Measurements from ENCODE around the gene LACTB. TPM values are rescaled to one million over a fixed set of nuclear protein-coding genes. Genes with fewer than 3 reads are reported as not detected.
A peak's percentile ranks its signal among the peaks of the same experiment; 100 is the strongest.

Gene LACTB
- polyA plus RNA-seq, 3 donors from 2014 or later, result 11.3 to 11.7 (median 11.5) TPM

DNA sequence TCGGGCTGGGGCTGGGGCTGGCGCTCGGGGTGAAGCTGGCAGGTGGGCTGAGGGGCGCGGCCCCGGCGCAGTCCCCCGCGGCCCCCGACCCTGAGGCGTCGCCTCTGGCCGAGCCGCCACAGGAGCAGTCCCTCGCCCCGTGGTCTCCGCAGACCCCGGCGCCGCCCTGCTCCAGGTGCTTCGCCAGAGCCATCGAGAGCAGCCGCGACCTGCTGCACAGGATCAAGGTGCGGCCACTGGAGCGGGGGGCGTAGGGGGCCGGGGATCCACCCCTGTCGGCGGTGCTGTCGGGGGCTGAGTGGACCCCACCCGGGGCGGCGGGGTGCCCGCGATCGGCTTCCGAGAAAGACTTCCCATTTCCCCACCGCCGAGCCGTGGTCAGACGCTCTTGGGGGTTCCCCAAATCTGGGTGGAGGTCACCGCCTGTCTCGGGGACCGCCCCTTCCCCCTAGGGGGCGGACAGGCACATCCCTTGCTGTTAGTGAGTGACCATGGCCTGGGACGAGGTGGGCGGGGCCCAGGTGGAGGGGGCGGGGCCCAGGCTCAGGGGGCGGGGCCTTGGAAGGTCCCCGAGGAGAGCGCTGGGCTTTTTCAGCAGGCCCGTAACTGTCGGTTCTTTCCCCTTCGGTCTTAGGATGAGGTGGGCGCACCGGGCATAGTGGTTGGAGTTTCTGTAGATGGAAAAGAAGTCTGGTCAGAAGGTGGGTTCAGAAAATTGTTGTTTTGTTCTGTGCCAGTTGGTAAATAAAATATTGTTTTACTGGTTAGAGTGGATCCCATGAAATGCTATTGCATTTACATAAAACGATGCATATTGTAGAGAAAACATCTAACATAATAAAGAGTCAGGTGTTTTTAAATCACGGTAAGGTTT, 578 bp downstream of the LACTB start:
- peak; percentile 82 to 86 (median 82) for DNase-seq
- H3K4me3 Mint-ChIP-seq, result peak overlapping the region; percentile 88 to 98 (median 93)
- peaks cover 0 to 5% (median 4%) of the 10 kb centered on the region in 3 donors for H3K27me3 Mint-ChIP-seq (ENCODE audit: low read depth in 3 of 3)
- peak overlapping the region; percentile 86 to 93 (median 90) for H3K27ac Mint-ChIP-seq
- peaks cover 3 to 21% (median 7%) of the 10 kb centered on the region in 3 donors for H3K36me3 Mint-ChIP-seq
- peaks cover 0 to 15% (median 13%) of the 10 kb centered on the region in 6 donors for H3K9me3 Mint-ChIP-seq
- H3K4me1 Mint-ChIP-seq, result peaks cover 11 to 24% of the 10 kb centered on the region in 2 donors

DNA sequence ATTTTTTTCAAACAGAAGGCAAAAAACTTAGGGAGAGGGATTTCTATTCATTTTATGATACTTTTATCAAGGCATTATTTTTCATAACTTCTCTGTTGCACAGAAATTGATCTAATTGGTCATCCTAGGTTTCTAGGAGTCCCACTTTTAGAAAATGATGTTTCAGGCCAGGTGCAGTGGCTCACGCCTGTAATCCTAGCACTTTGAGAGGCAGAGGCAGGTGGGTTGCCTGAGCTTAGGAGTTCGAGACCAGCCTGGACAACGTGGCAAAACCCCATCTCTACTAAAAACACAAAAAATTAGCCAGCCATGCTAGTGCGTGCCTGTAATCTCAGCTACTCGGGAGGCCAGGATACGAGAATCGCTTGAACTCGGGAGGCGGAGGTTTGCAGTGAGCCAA, 2.8 kb downstream of the LACTB start:
- peaks cover 0 to 5% (median 4%) of the 10 kb centered on the region in 3 donors for H3K27me3 Mint-ChIP-seq (ENCODE audit: low read depth in 3 of 3)
- no peak overlapping the region for H3K27ac Mint-ChIP-seq
- no peak for DNase-seq
- peaks cover 0 to 11% (median 8%) of the 10 kb centered on the region in 6 donors for H3K9me3 Mint-ChIP-seq
- no peak overlapping the region for H3K4me3 Mint-ChIP-seq
- H3K4me1 Mint-ChIP-seq, result peaks cover 11 to 24% of the 10 kb centered on the region in 2 donors
- peaks cover 9 to 24% (median 13%) of the 10 kb centered on the region in 3 donors for H3K36me3 Mint-ChIP-seq

DNA sequence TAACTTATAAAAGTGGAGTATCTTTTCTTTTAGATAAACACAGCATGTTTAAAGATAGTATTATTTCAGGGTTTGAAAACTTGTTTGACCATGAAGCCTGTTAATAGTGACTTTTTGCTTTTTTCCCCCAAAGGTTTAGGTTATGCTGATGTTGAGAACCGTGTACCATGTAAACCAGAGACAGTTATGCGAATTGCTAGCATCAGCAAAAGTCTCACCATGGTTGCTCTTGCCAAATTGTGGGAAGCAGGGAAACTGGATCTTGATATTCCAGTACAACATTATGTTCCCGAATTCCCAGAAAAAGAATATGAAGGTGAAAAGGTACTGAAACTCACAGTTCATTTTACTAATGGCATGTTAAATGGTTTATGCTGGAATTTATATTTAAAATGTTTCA, 5.1 kb downstream of the LACTB start:
- Mint-ChIP-seq H3K4me1 (peaks cover 5 to 15% of the 10 kb centered on the region in 2 donors), H3K9me3 (no peaks in the 10 kb centered on the region), H3K27ac (no peak overlapping the region), H3K4me3 (no peak overlapping the region), H3K36me3 (peaks cover 9 to 17% (median 17%) of the 10 kb centered on the region in 3 donors), H3K27me3 (ENCODE audit: low read depth in 3 of 3) (peaks cover 0 to 3% (median 2%) of the 10 kb centered on the region in 3 donors)
- no peak for DNase-seq

DNA sequence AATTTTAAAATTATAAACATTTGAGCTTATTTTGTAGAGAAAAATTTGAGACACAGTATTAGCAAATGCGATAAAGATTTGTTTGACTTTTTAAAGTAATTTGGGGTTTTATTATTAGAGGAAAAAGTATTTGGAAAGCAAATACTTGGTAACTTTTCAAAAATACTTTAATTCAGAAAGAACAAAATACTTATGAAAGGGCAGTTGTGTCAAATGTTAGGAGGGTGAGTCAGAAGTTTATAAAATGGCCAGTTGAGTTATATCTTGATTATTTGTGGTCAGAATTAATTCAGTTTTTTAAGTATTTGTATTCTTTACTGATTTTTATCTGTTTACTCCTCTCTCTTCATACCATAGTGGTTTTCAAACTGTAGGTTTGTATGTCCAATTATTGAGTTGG, 12.1 kb downstream of the LACTB start:
- Mint-ChIP-seq H3K36me3 (peaks cover 4 to 12% (median 5%) of the 10 kb centered on the region in 3 donors), H3K4me1 (no peaks in the 10 kb centered on the region), H3K9me3 (no peaks in the 10 kb centered on the region), H3K4me3 (no peak overlapping the region), H3K27me3 (ENCODE audit: low read depth in 3 of 3) (no peaks in the 10 kb centered on the region), H3K27ac (no peak overlapping the region)
- DNase-seq, result no peak

DNA sequence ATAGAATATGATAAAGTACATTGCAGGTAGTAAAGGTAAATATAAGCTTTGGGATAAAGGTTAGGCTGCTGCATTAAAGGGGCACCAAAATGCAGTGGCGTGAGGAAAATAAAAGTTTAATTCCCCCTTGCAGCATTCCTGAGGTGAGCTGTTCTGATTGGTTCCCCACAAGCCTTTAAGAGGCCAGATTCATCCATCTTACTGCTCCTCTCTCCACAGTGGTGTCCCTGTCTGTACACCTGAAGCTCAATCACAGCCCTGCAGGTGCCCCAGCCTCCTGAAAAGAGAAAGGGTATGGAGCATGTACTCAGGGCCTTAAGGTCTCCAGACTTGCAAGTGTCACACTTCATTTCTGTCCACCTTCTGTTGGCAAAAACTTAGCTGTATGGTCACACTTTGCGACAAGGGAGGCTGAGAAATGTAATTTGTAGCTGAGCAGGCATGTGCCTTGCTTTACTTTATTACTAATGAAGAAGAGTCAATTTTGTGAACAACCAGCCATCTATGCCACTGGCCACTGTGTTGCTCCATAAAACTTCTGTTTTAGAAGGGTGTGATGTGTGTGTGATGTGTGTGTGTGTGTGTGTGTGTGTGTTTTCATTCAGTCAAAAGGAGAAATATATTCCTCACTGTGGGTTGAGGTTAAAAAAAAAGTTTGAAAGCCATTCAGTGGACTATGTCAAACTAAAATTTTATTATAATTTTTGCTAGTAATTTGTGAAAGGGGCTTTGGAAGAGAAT, 12.8 kb downstream of the LACTB start:
- H3K27ac Mint-ChIP-seq, result peak overlapping the region in 1 of 6 donors; percentile 40
- no peaks in the 10 kb centered on the region for H3K27me3 Mint-ChIP-seq (ENCODE audit: low read depth in 3 of 3)
- no peak for DNase-seq
- no peak overlapping the region for H3K4me3 Mint-ChIP-seq
- peaks cover 2 to 8% (median 2%) of the 10 kb centered on the region in 3 donors for H3K36me3 Mint-ChIP-seq
- H3K9me3 Mint-ChIP-seq, result no peaks in the 10 kb centered on the region
- H3K4me1 Mint-ChIP-seq, result no peaks in the 10 kb centered on the region

DNA sequence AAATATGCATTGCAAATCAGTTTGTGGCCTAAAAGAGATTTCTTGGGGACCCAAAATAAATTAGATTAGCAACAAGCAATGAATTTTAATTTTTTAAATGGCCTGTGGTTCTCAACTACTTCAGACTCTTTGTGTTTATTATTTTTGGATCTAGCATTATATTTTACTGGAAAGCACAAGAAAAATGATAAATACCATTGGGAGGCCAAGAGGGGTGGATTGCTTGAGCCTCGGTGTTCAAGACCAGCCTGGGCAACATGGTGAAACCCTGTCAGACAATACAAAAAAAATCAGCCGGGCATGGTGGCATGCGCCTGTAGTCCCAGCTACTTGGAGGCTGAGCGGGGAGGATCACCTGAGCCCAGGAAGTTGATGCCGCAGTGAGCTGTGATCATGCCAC, 13.6 kb downstream of the LACTB start:
- H3K27ac Mint-ChIP-seq, result no peak overlapping the region
- H3K36me3 Mint-ChIP-seq, result peaks cover 0 to 7% (median 0%) of the 10 kb centered on the region in 3 donors
- H3K9me3 Mint-ChIP-seq, result no peaks in the 10 kb centered on the region
- no peak for DNase-seq
- no peaks in the 10 kb centered on the region for H3K27me3 Mint-ChIP-seq (ENCODE audit: low read depth in 3 of 3)
- no peaks in the 10 kb centered on the region for H3K4me1 Mint-ChIP-seq
- no peak overlapping the region for H3K4me3 Mint-ChIP-seq

DNA sequence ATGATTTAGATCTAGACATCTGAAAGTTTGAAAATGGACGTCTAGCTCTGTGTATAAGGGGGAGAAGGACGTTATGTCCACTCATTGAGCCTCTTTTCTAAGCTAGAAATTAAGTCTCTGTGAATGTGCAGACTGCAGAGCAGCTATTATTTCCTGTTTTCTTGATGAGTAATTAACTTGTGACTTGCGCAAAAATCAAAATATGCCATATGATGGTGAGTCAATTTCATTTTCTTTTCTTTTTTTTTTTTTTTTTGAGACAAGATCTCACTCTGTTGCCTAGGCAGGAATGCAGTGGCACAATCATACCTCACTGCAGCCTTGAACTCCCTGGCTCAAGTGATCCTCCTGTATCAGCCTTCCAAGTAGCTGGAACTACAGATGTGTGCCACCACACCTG, 14.1 kb downstream of the LACTB start:
- Mint-ChIP-seq H3K27me3 (ENCODE audit: low read depth in 3 of 3) (no peaks in the 10 kb centered on the region), H3K36me3 (peaks cover 0 to 4% (median 3%) of the 10 kb centered on the region in 3 donors), H3K4me1 (no peaks in the 10 kb centered on the region), H3K4me3 (no peak overlapping the region), H3K9me3 (no peaks in the 10 kb centered on the region), H3K27ac (no peak overlapping the region)
- DNase-seq, result no peak

DNA sequence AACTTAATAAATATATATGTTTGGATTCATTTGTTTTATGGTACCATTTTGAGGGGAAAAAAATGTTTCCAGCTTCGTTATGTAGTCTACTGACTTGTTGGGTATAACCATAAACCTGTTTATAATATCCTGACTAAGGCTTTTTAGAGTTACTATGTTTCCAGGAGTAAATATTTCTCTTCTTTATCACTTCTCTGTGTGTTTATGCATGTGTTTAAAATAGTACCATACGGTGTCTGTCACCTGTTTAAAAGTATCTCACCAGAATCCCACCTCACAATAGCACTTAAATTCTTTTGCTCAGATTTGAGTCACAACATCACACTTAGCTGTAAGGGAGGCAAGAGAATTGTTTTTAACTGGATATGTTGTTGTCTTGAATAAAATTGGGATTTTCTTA, 15.1 kb downstream of the LACTB start:
- Mint-ChIP-seq H3K27ac (no peak overlapping the region), H3K36me3 (peaks cover 0 to 12% (median 3%) of the 10 kb centered on the region in 3 donors), H3K4me3 (no peak overlapping the region), H3K9me3 (no peaks in the 10 kb centered on the region), H3K4me1 (no peaks in the 10 kb centered on the region), H3K27me3 (ENCODE audit: low read depth in 3 of 3) (peaks cover 0 to 1% (median 0%) of the 10 kb centered on the region in 3 donors)
- DNase-seq, result no peak

DNA sequence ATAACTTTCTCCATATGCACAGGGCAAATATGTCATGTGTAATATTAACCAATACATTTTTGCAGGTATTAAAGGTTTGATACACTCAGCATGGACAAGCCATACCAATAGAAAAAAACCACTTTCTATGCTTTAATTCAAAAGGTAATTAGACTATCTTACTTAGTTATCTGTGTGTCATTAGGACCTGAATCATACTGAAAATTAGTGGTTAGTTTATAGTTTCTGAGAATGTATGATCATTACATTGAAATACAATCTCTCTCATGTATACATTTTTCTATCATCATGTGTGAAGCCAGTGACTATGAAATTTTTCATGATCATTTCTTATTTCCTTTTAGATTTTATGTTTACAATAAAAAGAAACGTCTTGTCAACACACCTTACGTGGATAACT, 19.3 kb downstream of the LACTB start:
- Mint-ChIP-seq H3K36me3 (peaks cover 0 to 26% (median 12%) of the 10 kb centered on the region in 3 donors), H3K4me1 (no peaks in the 10 kb centered on the region), H3K27ac (no peak overlapping the region), H3K9me3 (no peaks in the 10 kb centered on the region), H3K4me3 (no peak overlapping the region), H3K27me3 (ENCODE audit: low read depth in 3 of 3) (peaks cover 0 to 3% (median 0%) of the 10 kb centered on the region in 3 donors)
- no peak for DNase-seq

DNA sequence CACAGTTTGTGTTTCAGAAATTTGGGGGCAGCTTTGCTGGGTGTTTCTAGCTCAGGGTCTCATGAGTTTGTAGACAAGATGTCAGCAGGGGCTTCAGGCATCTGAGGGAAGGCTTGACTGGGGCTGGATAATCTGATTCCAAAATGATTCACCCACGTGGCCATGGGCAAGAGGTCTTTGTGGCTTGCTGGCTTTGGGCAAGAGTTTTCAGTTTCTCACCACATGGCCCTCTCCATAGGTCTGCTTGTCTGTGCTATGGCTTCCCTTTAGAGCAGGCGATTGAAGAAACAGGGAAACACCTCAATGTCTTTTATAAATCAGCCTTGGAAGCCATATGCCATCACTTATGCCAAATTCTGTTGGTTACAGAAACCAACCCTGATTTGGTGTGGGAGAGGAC, 23.8 kb downstream of the LACTB start:
- H3K4me1 Mint-ChIP-seq, result no peaks in the 10 kb centered on the region
- peaks cover 4 to 31% (median 20%) of the 10 kb centered on the region in 3 donors for H3K36me3 Mint-ChIP-seq
- no peak overlapping the region for H3K4me3 Mint-ChIP-seq
- no peak overlapping the region for H3K27ac Mint-ChIP-seq
- peaks cover 0 to 3% (median 0%) of the 10 kb centered on the region in 3 donors for H3K27me3 Mint-ChIP-seq (ENCODE audit: low read depth in 3 of 3)
- no peak for DNase-seq
- H3K9me3 Mint-ChIP-seq, result no peaks in the 10 kb centered on the region

DNA sequence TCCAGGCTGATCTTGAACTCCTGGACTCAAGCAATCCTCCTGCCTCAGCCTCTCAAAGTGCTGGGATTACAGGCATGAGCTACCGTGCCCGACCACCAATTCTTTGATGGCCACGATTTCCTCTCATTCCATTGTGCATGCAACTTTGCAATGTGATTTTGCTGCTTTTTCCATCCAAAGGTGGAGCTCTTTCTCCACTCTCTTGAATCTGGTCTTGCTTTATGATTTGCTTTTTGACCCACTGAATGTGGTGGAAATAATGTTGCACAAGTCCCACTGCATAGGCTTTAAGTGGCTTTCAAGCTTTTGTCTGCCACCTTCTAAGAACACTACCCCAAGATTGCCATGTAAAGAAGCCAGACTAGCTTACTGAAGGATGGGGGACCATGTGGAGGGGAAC, 25.0 kb downstream of the LACTB start:
- DNase-seq, result no peak
- Mint-ChIP-seq H3K27ac (peak overlapping the region in 1 of 6 donors; percentile 68), H3K9me3 (no peaks in the 10 kb centered on the region), H3K36me3 (peaks cover 4 to 27% (median 17%) of the 10 kb centered on the region in 3 donors), H3K4me3 (no peak overlapping the region), H3K27me3 (ENCODE audit: low read depth in 3 of 3) (peaks cover 0 to 1% (median 0%) of the 10 kb centered on the region in 3 donors), H3K4me1 (no peaks in the 10 kb centered on the region)

DNA sequence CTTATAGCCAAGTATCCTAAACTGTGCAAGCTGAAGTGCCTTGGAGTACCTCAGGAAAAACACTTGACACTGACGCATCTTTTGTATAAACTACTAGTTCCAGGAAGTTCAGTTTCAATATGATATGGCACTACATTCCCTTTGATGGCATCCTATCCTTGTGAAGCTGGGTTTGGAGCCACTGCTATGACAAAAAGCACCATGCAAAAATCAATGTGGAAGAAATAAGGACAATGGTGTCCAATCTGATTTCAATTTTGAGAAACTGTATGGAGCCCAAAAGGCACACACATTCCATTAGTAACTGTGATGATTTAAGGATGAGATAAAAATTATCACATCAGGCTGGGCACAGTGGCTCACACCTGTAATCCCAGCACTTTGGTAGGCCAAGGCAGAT, 30.0 kb downstream of the LACTB start:
- H3K36me3 Mint-ChIP-seq, result peaks cover 4 to 18% (median 7%) of the 10 kb centered on the region in 3 donors

DNA sequence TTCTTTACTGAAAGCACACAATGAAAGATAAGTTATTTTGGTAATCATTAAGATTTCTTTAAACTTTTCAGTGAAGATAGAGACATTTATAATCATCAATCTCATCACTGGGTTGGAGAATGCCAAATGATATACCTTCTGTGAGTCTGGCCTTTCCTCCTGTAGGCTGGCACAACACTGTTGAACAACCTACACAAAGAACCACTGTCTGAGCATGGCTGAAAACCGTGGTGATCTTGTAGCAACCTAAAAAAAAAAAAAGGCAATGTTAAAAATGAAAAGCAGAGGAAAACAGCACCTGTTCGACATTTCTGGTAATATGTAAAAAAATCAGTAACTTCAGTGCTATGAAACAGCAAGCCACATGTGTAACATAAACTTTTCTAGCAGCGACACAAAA, 33.8 kb downstream of the LACTB start:
- peak overlapping the region in 2 of 6 donors; percentile 50 to 98 for H3K27ac Mint-ChIP-seq
- peaks cover 0 to 10% (median 0%) of the 10 kb centered on the region in 3 donors for H3K36me3 Mint-ChIP-seq
- H3K9me3 Mint-ChIP-seq, result no peaks in the 10 kb centered on the region
- H3K4me3 Mint-ChIP-seq, result peak overlapping the region; percentile 56 to 100 (median 97)
- H3K27me3 Mint-ChIP-seq (ENCODE audit: low read depth in 3 of 3), result peaks cover 0 to 7% (median 5%) of the 10 kb centered on the region in 3 donors
- DNase-seq, result no peak
- peaks cover 25 to 31% of the 10 kb centered on the region in 2 donors for H3K4me1 Mint-ChIP-seq

More for the DNA sequence above, 30.0 kb downstream of the LACTB start:
- H3K27ac Mint-ChIP-seq, result peak overlapping the region in 1 of 6 donors; percentile 39
- no peaks in the 10 kb centered on the region for H3K9me3 Mint-ChIP-seq
- DNase-seq, result no peak
- H3K27me3 Mint-ChIP-seq (ENCODE audit: low read depth in 3 of 3), result peaks cover 0 to 2% (median 0%) of the 10 kb centered on the region in 3 donors
- no peak overlapping the region for H3K4me3 Mint-ChIP-seq
- H3K4me1 Mint-ChIP-seq, result peaks cover 18 to 24% of the 10 kb centered on the region in 2 donors
